ENCODE results near the gene TULP1.

The TULP1 gene

GRCh38 chr6:35498422-35499067 lies 14.2 kb downstream of the TULP1 start:
- TF ChIP-seq, protein P1, sequence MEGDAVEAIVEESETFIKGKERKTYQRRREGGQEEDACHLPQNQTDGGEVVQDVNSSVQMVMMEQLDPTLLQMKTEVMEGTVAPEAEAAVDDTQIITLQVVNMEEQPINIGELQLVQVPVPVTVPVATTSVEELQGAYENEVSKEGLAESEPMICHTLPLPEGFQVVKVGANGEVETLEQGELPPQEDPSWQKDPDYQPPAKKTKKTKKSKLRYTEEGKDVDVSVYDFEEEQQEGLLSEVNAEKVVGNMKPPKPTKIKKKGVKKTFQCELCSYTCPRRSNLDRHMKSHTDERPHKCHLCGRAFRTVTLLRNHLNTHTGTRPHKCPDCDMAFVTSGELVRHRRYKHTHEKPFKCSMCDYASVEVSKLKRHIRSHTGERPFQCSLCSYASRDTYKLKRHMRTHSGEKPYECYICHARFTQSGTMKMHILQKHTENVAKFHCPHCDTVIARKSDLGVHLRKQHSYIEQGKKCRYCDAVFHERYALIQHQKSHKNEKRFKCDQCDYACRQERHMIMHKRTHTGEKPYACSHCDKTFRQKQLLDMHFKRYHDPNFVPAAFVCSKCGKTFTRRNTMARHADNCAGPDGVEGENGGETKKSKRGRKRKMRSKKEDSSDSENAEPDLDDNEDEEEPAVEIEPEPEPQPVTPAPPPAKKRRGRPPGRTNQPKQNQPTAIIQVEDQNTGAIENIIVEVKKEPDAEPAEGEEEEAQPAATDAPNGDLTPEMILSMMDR (IDR thresholded peaks at IDR 0.05), result no peak

DNA sequence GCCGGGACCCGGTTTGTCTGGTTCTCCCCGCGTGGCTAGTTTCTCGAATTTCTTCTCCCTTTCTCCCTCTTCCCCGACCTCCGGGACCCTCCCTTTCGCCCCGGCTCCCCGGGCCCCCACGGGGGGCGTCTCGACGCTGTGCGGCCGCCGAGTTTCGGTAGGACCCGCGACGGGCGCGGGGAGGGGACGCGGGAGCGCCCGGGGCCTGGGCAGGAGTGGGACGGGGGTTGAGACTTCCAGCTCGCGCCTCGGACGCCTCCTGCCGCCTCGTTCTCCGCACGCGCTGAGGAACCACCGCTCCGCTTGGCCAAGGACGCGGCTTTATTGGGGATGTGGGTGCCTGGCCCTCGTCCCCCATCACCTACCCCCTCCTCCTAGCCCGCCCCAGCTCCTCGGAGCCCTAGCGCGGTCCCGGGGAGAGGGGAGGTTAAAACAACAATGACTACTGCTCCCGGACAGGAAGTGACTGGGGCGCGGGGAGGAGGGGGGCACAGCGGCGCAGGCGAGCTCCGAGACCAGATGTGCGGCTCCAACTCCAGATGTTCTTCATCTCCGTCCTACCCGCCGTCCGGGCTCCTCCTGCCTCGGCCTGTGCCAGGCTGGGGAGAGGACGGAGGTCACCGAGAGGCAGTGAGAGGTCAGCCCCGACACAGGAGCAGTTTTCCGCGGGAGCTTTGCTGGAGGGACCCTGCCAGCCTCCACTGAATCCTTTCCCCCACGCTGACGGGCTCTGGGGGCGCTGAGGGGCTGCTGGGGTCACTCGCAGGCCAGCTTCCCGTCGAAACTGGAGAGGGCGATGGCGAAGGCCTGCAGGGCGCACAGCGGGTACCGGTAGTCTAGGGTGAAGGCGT lies 14.9 kb downstream of the TULP1 start:
- TF ChIP-seq, protein P1 (IDR thresholded peaks at IDR 0.05), result no peak

- TF ChIP-seq, protein P1 (IDR thresholded peaks at IDR 0.05), result 0 out of 2 replicates have a peak, but pooled peaks have one; percentile 26
Observed at GRCh38 chr6:35496841-35497570, 15.7 kb downstream of the TULP1 start, which contains the start of gene TEAD3. Gene TEAD3, minus strand, starts transcription at chr6:35497079.

GRCh38 chr6:35496036-35496840 lies 16.5 kb downstream of the TULP1 start:
- TF ChIP-seq, protein P1 (IDR thresholded peaks at IDR 0.05), result no peak

DNA sequence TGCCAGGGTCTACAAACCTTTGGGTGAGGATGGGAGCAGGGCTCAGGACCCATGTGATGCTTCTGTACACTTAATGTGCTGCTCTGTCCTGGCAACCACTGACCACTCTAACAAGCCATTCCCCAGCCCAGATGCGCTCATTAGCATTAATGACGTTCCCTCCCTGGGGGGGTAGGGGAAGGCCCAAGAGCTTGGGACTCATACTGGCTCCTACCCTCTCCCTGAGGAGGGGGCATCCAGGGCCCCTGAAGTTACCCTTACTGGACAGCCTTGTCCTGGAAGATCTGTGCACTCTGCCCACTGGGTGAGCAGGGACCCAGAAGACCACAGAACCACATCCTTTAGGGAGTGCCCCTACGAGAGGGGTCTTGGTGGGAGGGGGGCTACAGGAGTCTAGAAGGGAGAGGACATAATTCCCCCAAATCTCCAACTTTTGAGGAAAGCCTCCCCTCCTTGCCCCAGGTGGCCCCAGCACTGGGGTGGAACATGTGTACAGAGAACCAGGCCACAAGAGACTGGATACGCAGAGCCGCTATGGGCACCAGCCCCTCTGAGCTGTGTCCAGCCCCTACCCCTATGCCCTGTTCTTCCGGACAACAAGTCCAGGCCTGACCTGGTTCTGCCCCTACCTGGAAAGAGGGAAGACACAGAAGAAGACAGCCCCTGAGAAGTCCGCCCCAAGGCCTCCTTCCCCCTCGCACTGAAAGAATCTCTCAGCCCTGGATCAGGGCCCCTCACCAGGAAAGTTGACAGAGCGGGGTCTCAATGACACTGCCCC lies 17.2 kb downstream of the TULP1 start:
- TF ChIP-seq, protein P1 (IDR thresholded peaks at IDR 0.05), result no peak

GRCh38 chr6:35494161-35494563 lies 18.5 kb downstream of the TULP1 start:
- TF ChIP-seq, protein P1 (IDR thresholded peaks at IDR 0.05), result no peak
